SU-DHL-6 (cell line): ENCODE measurements around the gene OSBPL2.

Source experiments
- CTCF ChIP-seq: fragments of 200-600 bp; sonication (generic); IDR thresholded peaks from one replicate; pipeline ENCODE4 v1.5.1; 2017; ENCODE audit warnings: antibody characterized with exemption, mild to moderate bottlenecking, low read length, moderate library complexity; ENCODE audit not compliant: insufficient read depth, poor library complexity, severe bottlenecking
- EZH2phosphoT487 ChIP-seq: fragments of 200-600 bp; sonication (generic), shearing (Covaris generic); conservative IDR thresholded peaks from 2 replicates; pipeline ENCODE4 v1.6.1; 2018; ENCODE audit warnings: mild to moderate bottlenecking, antibody characterized with exemption, low read length, moderate library complexity, mixed read lengths

- TF ChIP-seq CTCF (no peak), EZH2phosphoT487 (no peak)
These were observed 68.3 kb downstream of the OSBPL2 start for GRCh38 chr20:62306414-62307187.
